MM.1S (cell line): ENCODE results near the gene ELOF1.

Source experiments
- CTCF ChIP-seq: fragments of 300-600 bp; sonication (generic); IDR thresholded peaks from 2 replicates; pipeline ENCODE4 v1.5.1; 2016; ENCODE audit warnings: antibody characterized with exemption, low read length, mixed read lengths
- EZH2 ChIP-seq: fragments of 300-600 bp; sonication (generic); optimal IDR thresholded peaks from 2 replicates; pipeline ENCODE3; 2017; ENCODE audit warnings: low read depth, mild to moderate bottlenecking, antibody characterized with exemption, low read length, mixed read lengths

GRCh38 chr19:11598103-11598483 lies 39.1 kb upstream of the ELOF1 start:
- TF ChIP-seq EZH2 (no peak), CTCF (no peak)
